GM18951 (cell line): ENCODE data around the gene CMTM4.
"Not testable (repeated sequence)": the region's sequence is repeated elsewhere in the genome, so short reads cannot be mapped to it uniquely, and the experiment has no call there.

Experiments
- POLR2A ChIP-seq: IDR thresholded peaks from 4 replicates; pipeline ENCODE4 v1.6.1; 2011; ENCODE audit warnings: mild to moderate bottlenecking; ENCODE audit not compliant: insufficient read length, insufficient read depth; ENCODE audit errors: extremely low read depth
- in situ Hi-C: fragments of 300-500 bp; cut with MboI; formaldehyde crosslinking; loops from one replicate; pipeline ENCODE4 v1.12.0; 2022; ENCODE audit warnings: low sequenced_read_pairs, mixed read lengths, inconsistent platforms; ENCODE audit not compliant: unreplicated experiment

Gene CMTM4

DNA sequence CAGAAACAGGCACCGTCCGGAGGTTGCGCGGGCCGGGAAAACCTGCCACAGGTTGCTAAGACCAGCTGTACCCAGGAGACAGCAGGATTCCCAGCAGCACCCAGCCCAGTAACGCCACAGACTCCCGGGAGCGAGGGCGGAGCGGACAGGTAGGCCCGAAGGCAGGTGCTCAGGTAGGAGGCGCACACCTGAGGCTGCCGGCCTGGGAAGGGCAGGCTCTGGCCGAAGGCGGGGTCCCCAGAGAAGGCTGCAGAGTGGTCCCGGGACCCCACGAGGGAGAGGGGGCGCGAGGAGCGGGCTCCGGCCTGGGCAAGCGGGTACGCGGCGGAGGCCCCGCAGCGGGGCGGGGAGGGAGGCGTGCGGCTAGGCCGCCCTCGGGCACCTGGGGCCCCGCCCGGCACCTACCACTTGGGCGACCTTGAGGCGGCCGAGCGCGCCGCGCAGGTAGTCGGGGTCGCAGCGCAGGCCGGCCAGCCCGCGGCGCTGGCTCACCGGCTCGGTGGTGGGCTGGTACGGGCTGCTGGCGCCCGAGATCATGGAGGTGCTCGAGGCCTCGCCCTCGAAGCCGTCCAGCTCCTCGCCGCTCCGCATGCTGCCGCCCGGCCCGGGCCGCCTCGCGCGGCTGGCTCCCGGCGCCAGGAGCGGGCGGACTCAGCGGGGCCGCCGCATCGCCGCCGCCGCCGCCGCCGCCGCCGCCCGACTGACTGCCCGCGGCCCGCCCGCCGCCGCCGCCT, 441 bp downstream of the CMTM4 start:
- no peak for TF ChIP-seq POLR2A
- in situ Hi-C loops: no loop called here

DNA sequence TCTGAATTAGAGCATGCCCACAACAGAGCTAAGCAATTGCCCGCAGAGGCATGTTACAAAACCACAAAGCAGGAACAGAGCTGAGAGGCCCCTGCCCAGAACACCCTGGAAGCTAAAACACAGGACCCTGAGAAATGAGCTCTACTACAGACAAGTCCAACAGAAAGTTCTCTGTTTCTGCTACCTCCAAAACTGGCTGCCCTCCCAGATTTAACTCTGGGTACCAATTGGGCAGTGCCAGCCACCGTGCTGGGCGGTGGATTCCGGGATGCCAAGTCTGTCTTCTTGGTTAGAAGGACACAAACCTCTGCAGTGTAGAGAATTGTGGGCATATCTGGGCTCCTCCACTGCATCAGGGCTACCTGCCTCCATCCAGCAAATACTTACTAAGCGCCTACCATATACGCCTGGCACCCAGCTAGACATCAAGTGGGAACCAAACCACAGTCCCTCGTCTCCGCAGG, 1.0 kb downstream of the CMTM4 start:
- TF ChIP-seq POLR2A: no peak
- in situ Hi-C loops: no loop called here

DNA sequence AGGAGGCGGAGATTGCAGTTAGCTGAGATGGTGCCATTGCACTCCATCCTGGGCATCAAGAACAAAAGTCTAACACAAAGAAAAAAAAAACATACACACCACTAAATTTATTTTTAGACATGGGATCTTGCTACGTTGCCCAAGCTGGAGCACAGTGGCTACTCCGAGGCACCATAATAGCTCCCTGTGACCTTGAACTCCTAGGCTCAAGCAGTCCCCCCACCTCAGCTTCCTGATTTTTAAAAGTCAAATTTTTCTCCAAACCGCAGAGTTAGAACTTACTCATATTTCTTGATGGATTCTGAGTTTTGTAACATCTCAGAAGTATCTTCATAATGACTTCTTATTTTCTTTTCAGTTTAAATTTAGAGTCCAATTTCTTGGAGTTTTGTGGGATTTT, 3.4 kb downstream of the CMTM4 start:
- TF ChIP-seq POLR2A: no peak
- in situ Hi-C loops: no loop called here

- no peak for TF ChIP-seq POLR2A
- in situ Hi-C loops: no loop called here
Measured at GRCh38 chr16:66692341-66692740, 4.2 kb downstream of the CMTM4 start.

GRCh38 chr16:66691234-66691633, 5.3 kb downstream of the CMTM4 start:
- no peak for TF ChIP-seq POLR2A
- in situ Hi-C loops: no loop called here

GRCh38 chr16:66690106-66690847, 6.3 kb downstream of the CMTM4 start:
- no peak for TF ChIP-seq POLR2A

GRCh38 chr16:66689282-66689681, 7.3 kb downstream of the CMTM4 start:
- in situ Hi-C loops: no loop called here
- no peak for TF ChIP-seq POLR2A

More at GRCh38 chr16:66690106-66690847, 6.3 kb downstream of the CMTM4 start:
- in situ Hi-C loops: no loop called here

GRCh38 chr16:66687906-66688625, 8.5 kb downstream of the CMTM4 start:
- TF ChIP-seq POLR2A: no peak
- in situ Hi-C loops: no loop called here

- in situ Hi-C loops: not testable (repeated sequence)
Measured at GRCh38 chr16:66685501-66686115, 10.9 kb downstream of the CMTM4 start.

GRCh38 chr16:66682271-66682670, 14.3 kb downstream of the CMTM4 start:
- no peak for TF ChIP-seq POLR2A
- in situ Hi-C loops: no loop called here

DNA sequence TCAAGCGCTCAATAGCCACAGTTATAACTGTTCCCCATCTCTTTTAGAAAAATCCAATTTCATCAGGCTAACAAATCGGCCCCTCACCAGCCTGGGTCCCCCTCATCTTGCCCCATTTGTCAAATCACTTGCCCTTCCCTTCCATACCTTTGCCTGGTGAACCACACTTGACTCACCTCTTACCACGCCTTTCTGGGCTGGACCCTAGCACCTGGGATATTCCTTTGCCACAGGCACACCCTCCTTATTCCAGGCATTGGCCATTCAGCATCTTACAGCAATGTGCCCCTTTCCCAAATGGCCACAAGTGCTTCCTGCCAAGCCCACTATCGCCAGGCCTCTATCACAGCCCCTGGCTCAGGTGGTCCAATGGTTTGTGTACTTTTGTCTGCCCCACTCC, 14.9 kb downstream of the CMTM4 start:
- TF ChIP-seq POLR2A: no peak
- in situ Hi-C loops: no loop called here

GRCh38 chr16:66678337-66678736, 18.2 kb downstream of the CMTM4 start:
- in situ Hi-C loops: no loop called here
- TF ChIP-seq POLR2A: no peak

- TF ChIP-seq POLR2A: no peak
- in situ Hi-C loops: no loop called here
Measured at GRCh38 chr16:66677836-66678235, 18.7 kb downstream of the CMTM4 start.
